WI38 (cell line): ENCODE measurements around the gene CEP126.

ENCODE experiments used
- H3K4me3 ChIP-seq: 2 replicates; pipeline ENCODE4 v1.5.1; 2011; ENCODE audit warnings: low read depth, mild to moderate bottlenecking, control low read depth, low read length
- CTCF ChIP-seq: IDR thresholded peaks from 2 replicates; pipeline ENCODE4 v1.5.1; 2012; ENCODE audit warnings: low read depth, mild to moderate bottlenecking, control low read depth, low read length

CEP126 gene

GRCh38 chr11:101996111-101996510 is 81.3 kb downstream of the CEP126 start:
- no peak for TF ChIP-seq CTCF
- H3K4me3 ChIP-seq, result no peak overlapping the region

GRCh38 chr11:102001657-102002338 is 87.0 kb downstream of the CEP126 start:
- no peak overlapping the region for H3K4me3 ChIP-seq
- TF ChIP-seq CTCF, result no peak

- H3K4me3 ChIP-seq, result no peak overlapping the region
- no peak for TF ChIP-seq CTCF
These were observed 89.4 kb downstream of the CEP126 start for GRCh38 chr11:102004220-102004619.

- no peak overlapping the region for H3K4me3 ChIP-seq
- TF ChIP-seq CTCF, result no peak
These were observed 90.5 kb downstream of the CEP126 start for GRCh38 chr11:102005306-102005705.

GRCh38 chr11:102006835-102007566 is 92.2 kb downstream of the CEP126 start:
- no peak overlapping the region for H3K4me3 ChIP-seq
- no peak for TF ChIP-seq CTCF

GRCh38 chr11:102007567-102008437 is 93.0 kb downstream of the CEP126 start:
- no peak overlapping the region for H3K4me3 ChIP-seq
- TF ChIP-seq CTCF, result peak; percentile 16; the same call in 1 of the 2 replicates
